Endothelial cell of umbilical vein (primary cell): Measurements from ENCODE around the gene APOD. TPM values are rescaled to one million over a fixed set of nuclear protein-coding genes. Genes with fewer than 3 reads are reported as not detected.

Source experiments
- BruUV-seq: library from RNA; stranded (reverse); fragments of 400-500 nt; replicated peaks from 2 replicates; lab custom pipeline; 2021; lab: Mats Ljungman, UMichigan
- CTCF ChIA-PET: fragments of 300-600, 350-600 bp; sonication (Branson Sonifier 250); formaldehyde crosslinking; loops from one replicate; lab custom pipeline; 2021; ENCODE audit warnings: antibody characterized with exemption, inconsistent platforms; lab: Charles Lee
- POLR2A ChIA-PET: fragments of 300-600, 350-600 bp; sonication (Branson Sonifier 250); formaldehyde crosslinking; loops from one replicate; lab custom pipeline; 2021; ENCODE audit warnings: antibody characterized with exemption, inconsistent platforms; lab: Charles Lee
- DNase-seq: peaks from one replicate; pipeline ENCODE4 v3.0.0-alpha.2; 2011; ENCODE audit warnings: low read depth, low spot score
- FAIRE-seq: peaks from 2 replicates; lab custom pipeline; 2011; peaks lifted over from hg19 to GRCh38; lab: Jason Lieb, UNC
- H2AFZ ChIP-seq: 2 replicates; pipeline ENCODE4 v1.6.0; 2012; ENCODE audit warnings: low read depth, low read length, control low read depth, inconsistent platforms
- H3K27ac ChIP-seq: 2 replicates; pipeline ENCODE4 v1.5.1; 2011; ENCODE audit warnings: low read depth, mild to moderate bottlenecking, control low read depth, low read length, moderate library complexity; ENCODE audit not compliant: insufficient read depth
- H3K27me3 ChIP-seq, 2 experiments: 2 replicates each; pipeline versions ENCODE4 v1.6.0 to v1.6.1; 2011; ENCODE audit warnings: low read length in 2 of 2, mixed read lengths in 1 of 2; ENCODE audit not compliant: control insufficient read depth in 2 of 2, insufficient read depth in 2 of 2
- H3K36me3 ChIP-seq, 2 experiments: 2 replicates in 1 of 2; 3 replicates in 1 of 2; pipeline ENCODE4 v1.5.1; 2011; ENCODE audit warnings: low read length in 2 of 2, mild to moderate bottlenecking in 1 of 2, moderate library complexity in 1 of 2; ENCODE audit not compliant: control insufficient read depth in 2 of 2, insufficient read depth in 2 of 2; ENCODE audit errors: extremely low read depth in 1 of 2
- H3K4me1 ChIP-seq: 3 replicates; pipeline ENCODE4 v1.5.1; 2011; ENCODE audit warnings: mild to moderate bottlenecking, low read length; ENCODE audit not compliant: control insufficient read depth, insufficient read depth; ENCODE audit errors: extremely low read depth
- H3K4me2 ChIP-seq: 2 replicates; pipeline ENCODE4 v1.6.1; 2011; ENCODE audit warnings: low read length, control low read depth, mixed read lengths; ENCODE audit not compliant: insufficient read depth
- H3K4me3 ChIP-seq, 3 experiments: fragments of 200-600 bp in 1 of 3; sonication (generic), shearing (Covaris generic) in 1 of 3; replicated peaks in 1 of 3; 2 replicates each; pipeline ENCODE4 v1.5.1; 2011 to 2016; ENCODE audit warnings: control low read depth in 3 of 3, low read length in 3 of 3, mild to moderate bottlenecking in 2 of 3, inconsistent platforms in 1 of 3, low read depth in 1 of 3, moderate library complexity in 1 of 3; ENCODE audit not compliant: insufficient read depth in 1 of 3
- H3K79me2 ChIP-seq: 2 replicates; pipeline ENCODE4 v1.6.0; 2012; ENCODE audit warnings: low read length, inconsistent platforms; ENCODE audit not compliant: control insufficient read depth, insufficient read depth
- H3K9ac ChIP-seq: replicated peaks from 2 replicates; pipeline ENCODE3; 2011; ENCODE audit warnings: low read length, control low read depth; ENCODE audit not compliant: insufficient read depth; ENCODE audit errors: extremely low read depth
- H3K9me1 ChIP-seq: replicated peaks from 3 replicates; pipeline ENCODE4 v1.6.0; 2011; ENCODE audit warnings: mild to moderate bottlenecking, low read length; ENCODE audit not compliant: control insufficient read depth, insufficient read depth; ENCODE audit errors: extremely low read depth
- H3K9me3 ChIP-seq: replicated peaks from 2 replicates; pipeline ENCODE4 v1.5.1; 2012; ENCODE audit warnings: low read length, inconsistent platforms; ENCODE audit not compliant: control insufficient read depth, insufficient read depth
- H4K20me1 ChIP-seq: replicated peaks from 2 replicates; pipeline ENCODE3; 2011; ENCODE audit warnings: mild to moderate bottlenecking, low read length; ENCODE audit not compliant: control insufficient read depth, insufficient read depth; ENCODE audit errors: extremely low read depth
- EZH2 ChIP-seq: IDR thresholded peaks from 2 replicates; pipeline ENCODE4 v1.6.1; 2012; ENCODE audit warnings: borderline replicate concordance, low read depth, mild to moderate bottlenecking, moderate library complexity, low read length, inconsistent platforms; ENCODE audit not compliant: severe bottlenecking
- FOS ChIP-seq: IDR thresholded peaks from 2 replicates; pipeline ENCODE4 v1.6.1; 2011; ENCODE audit warnings: mild to moderate bottlenecking, low read length, moderate library complexity, borderline replicate concordance; ENCODE audit not compliant: insufficient read depth
- GATA2 ChIP-seq: IDR thresholded peaks from 2 replicates; pipeline ENCODE4 v1.7.0; 2011; ENCODE audit warnings: low read depth, mild to moderate bottlenecking, moderate library complexity, mixed read lengths, low read length; ENCODE audit not compliant: insufficient read length, insufficient read depth
- JUN ChIP-seq: IDR thresholded peaks from 2 replicates; pipeline ENCODE4 v1.6.1; 2011; ENCODE audit warnings: borderline replicate concordance, low read depth; ENCODE audit not compliant: insufficient read length, insufficient read depth
- MYC ChIP-seq: IDR thresholded peaks from one replicate; pipeline ENCODE4 v1.6.1; 2011; ENCODE audit warnings: mild to moderate bottlenecking, low read depth, low read length
- POLR2A ChIP-seq: IDR thresholded peaks from 2 replicates; pipeline ENCODE4 v1.6.1; 2012; ENCODE audit warnings: low read depth, mild to moderate bottlenecking, control low read depth, low read length
- POLR2AphosphoS5 ChIP-seq: IDR thresholded peaks from 2 replicates; pipeline ENCODE4 v1.6.1; 2012; ENCODE audit warnings: low read depth, mild to moderate bottlenecking, control low read depth, low read length, moderate library complexity; ENCODE audit not compliant: insufficient read depth
- dilution Hi-C: fragments of 300-500 bp; cut with MboI; formaldehyde crosslinking; loops from one replicate; pipeline ENCODE4 v1.15.0; 2019; ENCODE audit warnings: low sequenced_read_pairs; ENCODE audit not compliant: extremely low pct_ligation_motif_present
- intact Hi-C: fragments of 100-400 bp; cut with micrococcal nuclease; formaldehyde crosslinking; loops from one replicate; pipeline ENCODE4 v1.10.0; 2022
- polyA plus RNA-seq, 4 experiments: library from polyadenylated mRNA; depleted of rRNA in 3 of 4; stranded (reverse) in 3 of 4; unstranded in 1 of 4; fragments of >200 nt; gene quantifications; 2 replicates each; pipeline versions ENCODE4 v1.2.1 to v1.2.3, GENCODE V29; 2011 to 2012; ENCODE audit warnings: missing spikeins in 1 of 4
- total RNA-seq: library from RNA; stranded (reverse); gene quantifications from 2 replicates; pipeline ENCODE4 v1.2.3, GENCODE V29; 2021
- TF ChIP-seq, protein P1 (sequence below): IDR thresholded peaks from 2 replicates; pipeline ENCODE4 v1.6.1; 2011; ENCODE audit not compliant: insufficient read depth, insufficient read length
- TF ChIP-seq, protein P2 (sequence below), 2 donors: IDR thresholded peaks; 1 replicate in 1 of 2; 2 replicates in 1 of 2; pipeline ENCODE4 v1.5.1; 2011; ENCODE audit warnings: low read length in 2 of 2, mild to moderate bottlenecking in 2 of 2, moderate library complexity in 2 of 2, control low read depth in 1 of 2, inconsistent platforms in 1 of 2, low read depth in 1 of 2; ENCODE audit not compliant: insufficient read depth in 1 of 2; ENCODE audit errors: extremely low read depth in 1 of 2

Gene APOD
- total and polyA plus RNA-seq, 2 donors (not counting 3 experiments of a cell fraction or from before 2014, with no cell fraction given), result 2.2 to 2.9 TPM

DNA sequence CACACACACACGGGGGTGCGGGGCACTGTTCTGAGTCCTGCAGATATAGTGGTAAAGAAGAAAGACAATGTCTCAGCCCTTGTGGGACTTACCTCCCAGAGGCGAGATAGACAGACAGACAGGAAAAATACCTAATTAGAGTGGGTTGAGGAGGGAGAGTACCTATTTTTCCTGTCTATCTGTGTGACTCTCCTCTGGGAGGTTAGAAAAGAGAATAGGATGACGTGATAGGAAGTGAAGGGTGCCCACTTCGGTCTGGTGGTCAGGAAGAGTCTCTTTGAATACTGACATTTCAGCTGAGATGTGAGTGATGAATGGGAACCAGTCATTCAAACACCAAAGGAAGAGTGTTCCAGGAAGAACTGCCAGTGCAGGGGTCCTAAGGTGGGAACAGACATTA is 4.1 kb upstream of the APOD start:
- no TSS peak for BruUV-seq
- H2AFZ ChIP-seq, result no peak overlapping the region
- no peak overlapping the region for H3K4me3 ChIP-seq
- no peak overlapping the region for H3K9ac ChIP-seq
- no peaks in the 10 kb centered on the region for H4K20me1 ChIP-seq
- H3K4me2 ChIP-seq, result no peak overlapping the region
- H3K27me3 ChIP-seq, result peaks cover 6 to 16% of the 10 kb centered on the region in 2 experiments
- ChIA-PET CTCF (no interaction called here), POLR2A (no interaction called here)
- H3K27ac ChIP-seq, result no peak overlapping the region
- no peak for DNase-seq
- H3K4me1 ChIP-seq, result peaks cover 12% of the 10 kb centered on the region
- intact Hi-C loops, result no loop called here
- FAIRE-seq, result no peak
- no peaks in the 10 kb centered on the region for H3K79me2 ChIP-seq
- H3K36me3 ChIP-seq, result no peaks in the 10 kb centered on the region
- no peak for TF ChIP-seq MYC
- no peak for TF ChIP-seq EZH2
- TF ChIP-seq POLR2A, result no peak
- no peak for TF ChIP-seq JUN
- no peak for TF ChIP-seq POLR2AphosphoS5
- TF ChIP-seq FOS, result no peak
- no peaks in the 10 kb centered on the region for H3K9me3 ChIP-seq
- H3K9me1 ChIP-seq, result no peaks in the 10 kb centered on the region
- dilution Hi-C loops, result no loop called here

DNA sequence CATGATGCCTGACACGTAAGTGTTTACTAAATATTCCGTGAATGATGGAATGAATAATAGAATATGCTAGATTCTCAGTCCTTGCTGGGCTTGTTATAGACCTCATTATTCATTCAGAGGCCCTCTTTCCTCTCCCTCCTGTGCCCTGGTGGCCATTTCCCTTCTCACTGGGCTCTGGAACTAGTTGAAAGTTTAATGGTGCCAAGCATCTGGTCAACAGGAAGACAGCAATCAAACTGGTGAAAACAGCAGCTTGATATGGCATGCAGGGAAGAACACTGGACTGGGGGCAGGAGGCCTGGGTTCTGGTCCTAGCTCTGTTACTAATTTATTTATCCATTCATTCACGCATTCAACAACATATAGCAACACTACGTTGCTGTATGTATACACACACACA is 3.7 kb upstream of the APOD start:
- Histone ChIP-seq H3K4me1 (peaks cover 12% of the 10 kb centered on the region), H3K9ac (no peak overlapping the region), H3K36me3 (no peaks in the 10 kb centered on the region), H3K4me2 (no peak overlapping the region), H3K9me1 (no peaks in the 10 kb centered on the region), H3K27me3 (peaks cover 6 to 14% of the 10 kb centered on the region in 2 experiments), H3K79me2 (no peaks in the 10 kb centered on the region), H3K27ac (no peak overlapping the region), H3K4me3 (no peak overlapping the region), H2AFZ (no peak overlapping the region), H3K9me3 (no peaks in the 10 kb centered on the region), H4K20me1 (no peaks in the 10 kb centered on the region)
- DNase-seq, result no peak
- BruUV-seq, result no TSS peak
- no peak for FAIRE-seq
- ChIA-PET POLR2A (no interaction called here), CTCF (no interaction called here)
- dilution Hi-C loops (no loop called here), intact Hi-C loops (no loop called here)
- TF ChIP-seq, protein P1, sequence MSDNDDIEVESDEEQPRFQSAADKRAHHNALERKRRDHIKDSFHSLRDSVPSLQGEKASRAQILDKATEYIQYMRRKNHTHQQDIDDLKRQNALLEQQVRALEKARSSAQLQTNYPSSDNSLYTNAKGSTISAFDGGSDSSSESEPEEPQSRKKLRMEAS, result no peak
- TF ChIP-seq POLR2AphosphoS5 (no peak), MYC (no peak), FOS (no peak), JUN (no peak), GATA2 (no peak), POLR2A (no peak), EZH2 (no peak)
- TF ChIP-seq, protein P2, sequence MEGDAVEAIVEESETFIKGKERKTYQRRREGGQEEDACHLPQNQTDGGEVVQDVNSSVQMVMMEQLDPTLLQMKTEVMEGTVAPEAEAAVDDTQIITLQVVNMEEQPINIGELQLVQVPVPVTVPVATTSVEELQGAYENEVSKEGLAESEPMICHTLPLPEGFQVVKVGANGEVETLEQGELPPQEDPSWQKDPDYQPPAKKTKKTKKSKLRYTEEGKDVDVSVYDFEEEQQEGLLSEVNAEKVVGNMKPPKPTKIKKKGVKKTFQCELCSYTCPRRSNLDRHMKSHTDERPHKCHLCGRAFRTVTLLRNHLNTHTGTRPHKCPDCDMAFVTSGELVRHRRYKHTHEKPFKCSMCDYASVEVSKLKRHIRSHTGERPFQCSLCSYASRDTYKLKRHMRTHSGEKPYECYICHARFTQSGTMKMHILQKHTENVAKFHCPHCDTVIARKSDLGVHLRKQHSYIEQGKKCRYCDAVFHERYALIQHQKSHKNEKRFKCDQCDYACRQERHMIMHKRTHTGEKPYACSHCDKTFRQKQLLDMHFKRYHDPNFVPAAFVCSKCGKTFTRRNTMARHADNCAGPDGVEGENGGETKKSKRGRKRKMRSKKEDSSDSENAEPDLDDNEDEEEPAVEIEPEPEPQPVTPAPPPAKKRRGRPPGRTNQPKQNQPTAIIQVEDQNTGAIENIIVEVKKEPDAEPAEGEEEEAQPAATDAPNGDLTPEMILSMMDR (IDR thresholded peaks at IDR 0.05; ENCODE audit: extremely low read depth in 1 of 2, insufficient read depth in 1 of 2, low read depth in 1 of 2, low read length in 2 of 2), result no peak
